Inflammatory macrophage treated with lipopolysaccharide for 1 hour (primary cell): ENCODE data around the gene PLSCR3.

Source experiments
- DNase-seq, 2 donors: peaks; one replicate each; pipeline ENCODE4 v3.0.0-alpha.2; 2020 to 2022

PLSCR3 gene

DNA sequence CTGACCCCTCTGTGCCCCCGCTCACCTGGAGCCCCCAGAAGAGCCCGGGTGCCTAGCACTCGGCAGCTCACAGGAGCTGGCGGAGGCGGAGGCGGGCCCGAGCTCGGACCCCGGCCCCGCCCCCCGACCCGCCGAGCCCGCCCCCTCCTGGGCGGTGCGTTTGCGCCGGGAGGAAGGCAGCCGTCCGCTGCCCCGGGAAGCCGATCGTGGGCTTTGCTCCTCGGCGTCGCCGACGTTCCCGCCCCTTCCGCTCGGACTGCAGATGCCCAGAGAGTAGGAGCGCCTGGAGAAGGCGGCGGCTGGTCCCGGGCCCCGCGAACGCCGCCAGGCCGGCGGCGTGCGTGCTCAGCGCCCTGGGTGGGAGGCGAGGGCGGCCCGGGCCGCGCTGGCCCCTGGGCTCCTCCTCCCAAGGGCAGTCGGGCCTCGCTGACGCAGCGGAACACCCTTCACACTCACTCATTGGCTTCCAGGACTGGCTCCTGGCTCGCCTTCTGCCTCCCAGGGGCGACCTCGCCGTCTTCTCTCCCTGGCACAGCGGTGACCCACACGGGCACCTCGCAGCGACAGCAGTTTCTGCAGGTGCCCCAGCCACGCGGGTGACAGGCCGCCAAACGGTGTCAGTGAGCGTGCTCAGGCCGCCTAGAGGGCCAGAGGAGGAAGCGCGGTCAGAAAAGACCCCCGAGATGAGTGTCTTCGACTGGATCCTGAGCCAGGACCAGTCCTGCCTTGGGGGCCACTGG is at the start of gene PLSCR3:
Gene PLSCR3, minus strand, starts transcription at position 74 of the 740 bp plus-strand sequence. CDS start 415 bp downstream, outside the sequence.
- peak; percentile 69 to 76 for DNase-seq

DNA sequence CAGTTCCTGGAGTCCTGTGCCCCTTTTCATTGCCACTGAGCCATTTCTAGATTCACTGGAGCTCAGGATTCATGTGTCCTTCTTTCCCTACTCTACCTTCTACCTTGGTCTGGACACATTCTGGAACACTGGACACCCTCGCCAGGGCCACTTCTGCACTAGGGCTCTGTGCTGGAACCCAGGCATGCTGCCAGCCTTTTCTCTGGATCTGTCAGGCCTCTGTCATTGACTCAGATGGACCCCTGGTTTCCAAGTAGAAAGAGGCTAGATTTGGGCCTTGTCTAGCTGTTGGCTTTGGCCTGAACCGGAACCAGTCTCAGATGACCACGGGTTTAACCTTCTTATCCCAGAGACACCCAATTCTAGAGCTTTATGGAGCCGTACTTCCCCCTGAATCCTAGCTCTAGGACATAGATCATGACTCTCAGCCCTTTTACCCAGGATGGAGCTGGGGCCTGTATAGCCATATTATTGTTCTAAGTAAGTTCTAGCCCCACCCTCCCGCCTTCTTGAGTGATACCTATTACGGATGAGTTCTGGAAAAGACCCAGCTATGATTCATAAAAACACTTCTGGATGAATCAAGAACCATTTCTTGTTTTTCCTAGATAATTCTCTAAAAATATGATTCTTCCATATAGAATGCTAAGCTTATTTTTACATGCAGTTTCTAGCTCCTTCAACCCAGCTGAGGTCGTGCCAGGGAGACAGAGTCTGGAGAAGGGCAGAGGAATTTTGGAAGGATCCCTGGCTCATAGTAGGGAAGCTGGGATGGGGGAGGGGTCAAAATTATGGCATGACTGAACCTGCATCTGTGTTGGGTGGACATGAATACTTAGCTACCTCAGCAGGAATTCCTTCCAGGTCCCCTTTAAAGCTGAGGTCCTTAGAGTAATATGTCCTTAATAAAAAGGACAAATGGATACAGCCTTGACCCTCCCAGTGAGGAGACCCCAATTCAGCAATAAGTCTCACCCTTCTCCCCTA is 49.5 kb upstream of the PLSCR3 start:
- DNase-seq, result no peak

DNA sequence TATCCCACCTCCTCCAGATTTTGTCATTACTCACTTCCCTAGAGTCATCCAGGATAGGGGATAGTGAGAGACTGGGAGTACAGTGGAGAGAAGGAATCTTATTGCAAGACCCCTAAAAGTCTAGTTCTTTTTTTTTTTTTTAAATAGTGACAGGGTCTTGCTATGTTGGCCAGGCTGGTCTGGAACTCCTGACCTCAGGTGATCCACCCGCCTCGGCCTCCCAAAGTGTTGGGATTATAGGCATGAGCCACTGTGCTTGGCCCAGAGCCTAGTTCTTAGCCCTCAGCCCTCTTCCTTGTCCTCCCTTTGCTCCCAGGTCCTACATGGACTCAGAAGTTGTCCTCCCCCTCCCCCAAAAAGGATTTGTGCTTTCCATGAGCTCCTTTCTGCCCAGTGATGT is 47.8 kb upstream of the PLSCR3 start:
- DNase-seq, result no peak

DNA sequence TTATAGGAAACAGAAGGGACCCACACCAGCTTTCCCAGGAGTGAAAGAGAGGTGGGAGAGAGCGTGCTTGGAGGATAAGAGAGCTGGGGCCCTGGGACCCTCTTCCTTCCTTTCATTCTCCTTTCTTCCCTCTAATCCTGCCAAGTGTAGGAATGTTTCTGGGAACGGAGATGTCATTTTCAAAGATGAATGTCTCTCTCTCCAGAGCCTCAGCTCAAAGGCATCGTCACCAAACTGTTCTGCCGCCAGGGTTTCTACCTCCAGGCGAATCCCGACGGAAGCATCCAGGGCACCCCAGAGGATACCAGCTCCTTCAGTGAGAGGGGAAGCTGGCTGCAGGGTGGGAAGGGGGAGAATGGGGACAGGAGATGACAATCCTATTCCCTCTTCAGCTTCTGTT is 46.9 kb upstream of the PLSCR3 start:
- DNase-seq, result no peak

DNA sequence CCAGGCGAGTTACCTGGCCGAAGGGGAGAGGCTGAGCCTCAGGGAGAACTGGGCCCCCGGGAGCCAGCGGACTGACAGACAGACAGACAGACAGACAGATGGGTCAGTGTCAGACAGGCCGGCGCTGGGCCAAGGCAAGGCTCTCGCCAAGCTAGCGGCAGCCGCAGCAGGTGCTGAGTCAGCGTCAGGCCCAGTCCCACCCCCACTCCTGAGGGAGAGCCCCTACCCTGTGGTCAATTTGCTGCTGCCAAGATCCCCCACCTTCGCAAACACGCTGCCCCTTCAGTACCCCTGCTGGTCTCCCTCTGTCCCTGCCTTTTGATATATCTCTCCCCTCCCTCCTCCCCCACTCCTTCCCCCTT is 46.5 kb upstream of the PLSCR3 start:
- DNase-seq, result no peak

DNA sequence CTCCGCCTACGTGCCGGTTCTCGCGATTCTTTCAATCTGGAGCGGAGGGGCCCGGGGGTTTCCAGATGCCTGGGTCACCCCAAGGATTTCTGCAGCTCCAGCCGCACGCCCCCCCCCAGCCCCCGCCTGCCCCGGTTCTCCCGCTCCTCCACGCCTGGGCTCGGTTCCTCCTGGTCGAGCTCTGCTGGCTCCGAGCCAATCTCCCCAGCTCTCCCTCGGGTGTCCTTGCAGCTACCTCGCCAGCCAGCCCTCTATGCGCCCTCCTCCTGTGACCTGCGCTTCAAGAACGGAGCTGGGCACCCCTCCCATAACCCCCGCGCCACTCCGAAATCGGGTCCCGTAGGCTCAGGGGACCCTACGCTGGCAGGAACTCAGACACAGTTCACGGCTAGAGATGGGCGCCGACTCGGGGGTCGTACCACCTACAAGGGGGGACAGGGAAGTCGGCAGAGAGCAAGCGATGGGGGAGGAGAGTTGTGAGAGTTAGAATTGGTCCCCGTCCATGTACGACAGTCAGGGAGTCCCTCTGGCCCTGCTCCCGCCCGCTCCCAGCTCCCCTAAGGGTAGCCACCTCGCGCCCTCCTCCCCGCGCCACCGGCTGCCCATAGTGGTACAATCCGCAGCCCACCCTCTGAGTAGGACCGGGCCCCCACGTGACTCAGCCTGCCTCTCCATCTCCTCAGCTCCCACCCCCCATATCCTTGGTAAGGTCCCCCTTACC is 45.9 kb upstream of the PLSCR3 start:
- peak; percentile 20 to 30 for DNase-seq

DNA sequence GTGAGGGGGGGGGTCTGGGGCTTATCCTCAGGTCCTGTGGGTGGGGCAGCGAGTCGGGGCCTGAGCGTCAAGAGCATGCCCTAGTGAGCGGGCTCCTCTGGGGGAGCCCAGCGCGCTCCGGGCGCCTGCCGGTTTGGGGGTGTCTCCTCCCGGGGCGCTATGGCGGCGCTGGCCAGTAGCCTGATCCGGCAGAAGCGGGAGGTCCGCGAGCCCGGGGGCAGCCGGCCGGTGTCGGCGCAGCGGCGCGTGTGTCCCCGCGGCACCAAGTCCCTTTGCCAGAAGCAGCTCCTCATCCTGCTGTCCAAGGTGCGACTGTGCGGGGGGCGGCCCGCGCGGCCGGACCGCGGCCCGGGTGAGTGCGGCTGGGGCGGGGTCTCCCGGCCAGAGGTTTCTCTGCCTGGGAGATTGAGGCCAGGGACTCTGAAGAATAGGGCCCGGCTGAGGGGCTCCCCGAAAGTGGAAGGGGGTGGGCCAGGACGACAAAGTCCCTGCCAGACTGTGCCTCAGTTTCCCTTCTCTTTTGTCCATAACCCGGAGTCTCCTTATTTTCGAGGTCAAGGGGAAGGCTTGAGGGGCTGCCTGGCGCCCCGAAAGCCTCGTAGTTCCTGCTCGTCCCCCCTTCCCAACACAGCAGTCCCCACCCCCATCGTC is 45.3 kb upstream of the PLSCR3 start, which contains the start of gene FGF11:
Gene FGF11, plus strand, starts transcription at position 51 of the 651 bp plus-strand sequence. Its CDS starts 109 bp downstream, at position 160.
- DNase-seq, result no peak

DNA sequence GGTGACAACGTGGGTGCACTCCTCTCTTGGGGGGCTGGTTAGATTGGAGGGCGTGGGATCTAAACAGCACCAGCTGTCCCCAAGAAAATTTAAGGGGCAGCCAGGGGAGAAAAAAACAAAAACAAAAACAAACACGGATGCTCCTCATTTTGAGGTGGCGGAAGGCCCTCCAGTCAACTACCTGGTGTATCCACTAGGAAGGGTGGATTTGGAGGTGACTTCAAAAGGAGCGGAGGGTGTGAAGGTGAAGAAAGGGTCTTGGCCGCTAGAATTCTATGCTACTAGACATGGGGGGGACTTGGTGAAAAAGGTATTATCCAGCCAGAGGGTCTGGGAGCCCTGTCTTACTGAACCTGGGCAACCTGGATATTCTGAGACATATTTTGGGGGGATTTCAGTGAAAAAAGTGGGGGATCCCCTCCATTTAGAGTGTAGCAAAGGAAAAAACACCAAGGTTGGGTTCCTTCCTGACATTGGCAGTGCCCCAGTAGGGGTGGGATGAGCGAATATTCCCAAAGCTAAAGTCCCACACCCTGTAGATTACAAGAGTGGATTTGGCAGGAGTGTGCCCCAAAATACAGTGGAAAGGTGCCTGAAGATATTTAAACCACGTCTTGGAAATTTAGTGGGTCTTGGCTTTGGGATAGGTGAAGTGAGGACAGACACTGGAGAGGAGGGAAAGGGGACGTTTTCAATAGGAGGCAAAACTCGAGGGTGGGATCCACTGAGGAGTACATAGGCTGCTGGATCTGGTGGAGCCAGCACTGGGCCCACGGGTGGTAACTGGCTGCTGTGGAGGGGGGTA is 44.5 kb upstream of the PLSCR3 start:
- no peak for DNase-seq

DNA sequence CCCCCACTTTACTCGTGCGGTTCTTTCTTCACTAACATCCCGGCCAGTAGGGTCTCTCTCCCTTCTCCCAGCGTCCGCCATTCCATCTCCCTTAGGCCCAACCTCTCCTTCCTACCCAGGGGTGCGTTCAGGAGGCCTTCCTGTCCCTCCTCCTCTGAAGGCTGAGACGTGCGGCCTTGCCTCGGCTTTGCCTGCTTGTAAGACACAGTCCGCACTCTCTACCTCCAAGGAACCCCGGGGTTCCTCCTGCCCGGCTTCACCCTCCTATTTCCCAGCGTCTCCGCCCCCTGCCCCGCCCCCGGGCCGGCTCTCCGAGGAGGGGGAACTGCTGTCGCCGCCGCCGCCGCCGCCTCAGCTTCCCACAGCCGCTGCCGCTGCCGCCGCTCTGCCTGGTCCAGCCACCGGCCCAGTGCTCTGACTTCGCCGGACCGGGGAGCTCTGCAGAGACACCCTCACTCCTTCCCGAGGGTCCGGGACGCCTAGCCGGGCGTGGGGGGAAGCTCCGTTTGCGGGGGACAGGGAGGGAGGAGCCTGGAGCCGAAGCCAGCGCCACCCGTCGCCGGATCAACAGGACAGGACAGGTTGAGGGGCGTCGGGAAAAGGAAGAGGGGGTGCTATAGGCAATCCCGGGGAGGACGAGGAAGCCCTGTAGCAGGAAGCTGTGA is 43.8 kb upstream of the PLSCR3 start:
- peak in 1 of 2 donors; percentile 57 for DNase-seq

DNA sequence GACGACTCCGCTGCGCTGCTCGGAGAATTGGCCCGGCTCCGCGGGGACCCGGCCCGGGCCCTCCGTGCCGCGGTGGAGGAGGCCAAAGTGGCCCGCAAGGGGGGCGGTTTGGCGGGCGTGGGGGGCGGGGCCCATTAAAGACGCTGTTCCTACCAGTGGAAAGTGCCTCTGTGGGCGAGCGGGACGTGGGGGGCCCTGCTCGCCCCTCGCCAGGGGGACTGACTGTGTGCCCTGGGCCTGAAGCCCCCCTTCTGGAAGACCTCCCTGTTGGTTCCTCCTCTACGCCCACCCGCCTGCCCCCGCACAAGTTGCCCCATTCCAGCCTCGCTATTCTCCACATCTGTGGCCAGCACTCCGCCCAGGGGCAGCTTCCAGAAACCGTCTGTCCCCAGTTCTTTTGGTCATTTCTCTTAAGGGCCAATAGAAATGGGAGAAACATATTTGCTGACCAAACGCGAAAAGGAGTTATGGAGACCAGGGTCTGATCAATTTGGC is 43.1 kb upstream of the PLSCR3 start:
- no peak for DNase-seq

DNA sequence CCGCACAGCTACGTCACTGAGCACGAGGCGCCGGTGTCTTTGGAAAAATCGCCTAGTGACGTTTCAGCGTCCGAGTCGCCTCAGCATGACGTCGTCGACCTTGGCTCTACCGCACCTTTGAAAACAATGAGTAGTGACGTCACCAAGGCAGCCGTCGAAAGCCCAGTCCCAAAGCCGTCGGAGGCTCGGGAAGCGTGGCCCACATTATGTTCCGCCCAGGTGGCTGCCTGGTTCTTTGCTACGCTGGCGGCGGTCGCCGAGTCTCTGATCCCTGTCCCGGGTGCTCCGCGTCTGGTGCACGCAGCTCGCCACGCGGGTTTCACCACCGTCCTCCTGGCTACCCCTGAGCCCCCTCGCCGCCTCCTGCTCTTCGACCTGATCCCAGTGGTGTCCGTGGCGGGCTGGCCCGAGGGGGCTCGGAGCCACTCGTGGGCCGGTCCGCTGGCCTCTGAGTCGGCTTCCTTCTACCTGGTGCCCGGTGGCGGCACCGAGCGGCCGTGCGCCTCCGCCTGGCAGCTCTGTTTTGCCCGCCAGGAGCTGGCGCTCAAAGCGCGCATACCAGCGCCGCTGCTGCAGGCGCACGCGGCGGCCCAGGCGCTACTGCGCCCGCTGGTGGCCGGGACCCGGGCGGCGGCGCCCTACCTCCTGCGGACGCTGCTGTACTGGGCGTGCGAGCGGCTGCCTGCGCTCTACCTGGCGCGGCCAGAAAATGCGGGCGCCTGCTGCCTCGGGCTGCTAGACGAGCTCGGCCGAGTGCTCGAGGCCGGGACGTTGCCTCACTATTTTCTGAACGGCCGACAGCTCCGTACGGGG is 42.4 kb upstream of the PLSCR3 start:
- peak; percentile 69 to 75 for DNase-seq

DNA sequence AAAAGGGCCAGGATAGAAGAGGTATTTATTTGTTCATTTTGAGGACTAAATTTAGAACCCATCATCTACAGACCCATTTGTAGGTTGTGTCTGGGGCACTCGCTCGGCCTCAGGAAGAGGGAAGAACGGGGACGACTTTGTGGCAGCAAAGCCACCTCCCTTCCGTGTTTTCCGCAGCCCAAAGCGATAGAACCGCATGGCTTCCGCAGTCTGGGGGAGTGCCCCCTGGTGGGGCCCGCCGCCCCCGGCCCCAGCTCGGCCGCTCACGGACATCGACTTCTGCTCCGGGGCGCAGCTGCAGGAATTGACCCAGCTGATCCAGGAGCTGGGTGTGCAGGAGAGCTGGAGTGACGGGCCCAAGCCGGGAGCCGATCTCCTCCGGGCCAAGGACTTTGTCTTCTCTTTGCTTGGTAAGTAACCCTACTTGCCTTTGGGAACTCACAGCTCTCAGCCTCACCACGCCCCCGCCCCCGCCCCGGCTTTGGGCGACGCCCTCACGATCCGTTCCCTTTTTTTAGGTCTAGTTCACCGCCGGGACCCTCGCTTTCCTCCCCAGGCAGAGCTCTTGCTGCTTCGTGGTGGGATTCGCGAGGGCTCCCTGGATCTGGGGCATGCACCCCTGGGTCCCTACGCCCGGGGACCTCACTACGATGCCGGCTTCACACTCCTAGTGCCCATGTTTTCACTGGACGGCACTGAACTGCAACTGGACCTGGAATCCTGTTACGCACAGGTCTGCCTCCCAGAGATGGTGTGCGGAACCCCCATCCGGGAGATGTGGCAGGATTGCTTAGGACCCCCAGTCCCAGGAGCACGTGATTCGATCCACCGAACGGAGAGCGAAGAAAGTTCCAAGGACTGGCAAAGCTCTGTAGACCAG is 41.6 kb upstream of the PLSCR3 start:
- DNase-seq, result peak; percentile 50 to 75

DNA sequence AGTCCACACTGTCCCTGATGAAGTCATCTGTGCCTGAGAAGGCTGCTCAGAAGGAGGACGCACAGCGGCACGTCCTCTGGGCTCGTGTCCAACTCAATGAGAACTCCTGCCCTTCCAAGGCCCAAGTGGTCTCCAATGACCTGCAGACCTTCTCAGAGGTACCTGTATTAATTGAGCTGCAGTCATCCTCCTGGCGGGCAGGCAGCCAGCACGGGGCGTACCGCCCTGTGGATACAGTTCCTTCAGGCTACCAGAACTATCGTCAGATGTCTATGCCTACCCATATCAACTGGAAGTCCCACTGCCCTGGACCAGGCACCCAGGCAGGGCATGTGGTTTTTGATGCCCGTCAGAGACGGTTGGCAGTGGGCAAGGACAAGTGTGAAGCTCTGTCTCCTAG is 38.0 kb upstream of the PLSCR3 start:
- no peak for DNase-seq

DNA sequence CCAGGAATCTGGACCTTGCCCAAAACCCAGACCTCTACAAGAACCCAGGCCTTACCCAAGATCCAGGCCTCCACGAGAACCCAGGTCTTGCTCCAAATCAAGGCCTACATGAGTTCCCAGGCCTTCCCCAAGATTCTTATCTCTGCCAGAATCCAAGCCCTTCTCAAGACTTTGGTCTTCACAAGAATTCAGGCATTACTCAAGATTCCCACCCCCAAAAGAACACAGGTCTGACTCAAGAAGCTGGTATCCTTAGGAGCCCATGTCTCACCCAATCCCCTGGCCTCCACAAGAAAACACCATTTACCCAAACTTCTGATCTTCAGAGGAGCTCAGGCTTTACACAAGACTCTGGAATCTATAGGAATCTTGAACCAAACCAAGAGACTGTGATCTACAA is 36.9 kb upstream of the PLSCR3 start:
- DNase-seq, result no peak

DNA sequence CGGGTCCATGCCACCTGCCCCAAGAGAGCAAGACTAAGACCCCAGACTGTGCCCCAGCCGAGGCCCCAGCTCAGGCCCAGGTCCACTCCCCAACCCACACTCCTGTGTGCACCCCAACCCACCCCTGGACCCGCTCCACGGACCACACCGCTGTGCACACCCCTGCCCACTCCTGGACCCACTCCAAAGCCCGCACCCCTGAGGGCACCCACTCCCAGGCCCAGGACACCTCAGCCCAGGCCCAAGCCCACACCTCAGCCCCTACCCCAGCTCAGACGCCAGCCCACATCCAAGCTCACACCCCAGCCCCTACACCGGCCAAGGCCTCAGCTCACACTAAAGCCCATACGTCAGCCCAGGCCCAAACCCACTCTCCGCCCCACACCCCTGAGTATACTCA is 35.4 kb upstream of the PLSCR3 start:
- DNase-seq, result no peak

DNA sequence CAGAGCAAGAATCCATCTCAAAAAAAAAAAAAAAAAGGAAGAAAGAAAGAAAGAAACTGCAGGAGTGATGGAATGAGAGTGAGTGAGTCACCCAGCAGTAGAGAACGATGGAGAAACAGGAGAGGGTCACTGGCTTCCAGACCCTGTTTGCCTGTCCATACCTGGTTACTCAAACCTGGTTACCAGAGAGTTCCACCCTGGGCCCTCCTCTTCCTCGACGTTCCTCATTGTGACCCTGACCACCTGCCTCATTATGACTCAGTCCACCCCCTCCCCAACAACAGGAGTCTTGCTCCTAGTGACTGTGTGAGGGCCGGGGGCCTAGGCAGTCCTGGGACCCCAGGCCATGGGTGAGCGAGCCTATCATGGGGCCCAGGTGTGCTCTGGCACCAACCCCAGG is 34.2 kb upstream of the PLSCR3 start, which contains the start of gene SPEM3:
Gene SPEM3, plus strand, starts transcription at position 301 of the 400 bp plus-strand sequence. Its CDS starts 46 bp downstream, at position 347.
- no peak for DNase-seq

DNA sequence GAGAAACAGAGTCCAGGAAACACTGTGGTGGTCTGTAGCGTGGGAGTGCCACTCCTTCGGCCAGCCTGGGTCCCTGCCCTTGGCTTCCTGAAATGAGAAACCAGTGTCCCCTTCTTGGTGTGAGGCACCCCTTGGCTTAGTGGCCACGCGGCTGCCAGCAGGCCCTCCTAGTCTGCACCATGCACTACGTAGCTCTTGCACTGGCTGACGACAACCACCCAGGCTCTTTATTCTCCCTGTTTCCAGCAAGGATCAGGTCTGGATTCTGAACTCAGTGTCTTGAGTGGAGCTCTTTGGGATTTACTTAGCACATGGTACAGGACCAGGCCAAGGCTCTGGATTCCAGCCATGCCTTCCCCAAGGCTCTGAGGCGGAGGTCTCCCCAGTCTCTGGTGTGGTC is 33.2 kb upstream of the PLSCR3 start:
- DNase-seq, result no peak

DNA sequence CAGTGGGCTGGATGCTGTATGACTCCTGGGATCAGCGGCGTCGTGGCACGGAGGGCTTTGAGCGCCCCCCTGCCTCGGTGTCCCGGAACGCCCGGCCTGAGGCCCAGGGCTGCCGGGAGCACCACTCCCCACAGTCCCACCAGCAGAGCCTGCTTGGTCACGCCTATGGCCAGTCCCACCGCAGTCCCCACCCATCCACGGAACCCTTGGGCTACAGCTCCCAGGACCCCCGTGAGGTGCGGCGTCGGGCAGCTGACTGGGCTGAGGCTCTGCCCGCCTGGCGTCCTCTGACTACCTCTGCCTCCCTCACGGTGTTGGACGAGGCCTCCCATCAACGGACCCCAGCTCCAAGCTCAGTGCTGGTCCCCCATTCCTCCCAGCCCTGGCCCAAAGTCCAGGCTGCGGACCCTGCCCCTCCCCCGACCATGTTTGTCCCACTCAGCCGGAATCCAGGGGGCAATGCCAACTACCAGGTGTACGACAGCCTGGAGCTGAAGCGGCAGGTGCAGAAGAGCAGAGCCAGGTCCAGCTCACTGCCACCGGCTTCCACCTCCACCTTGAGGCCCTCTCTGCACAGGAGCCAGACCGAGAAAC is 32.7 kb upstream of the PLSCR3 start:
- no peak for DNase-seq
